ENCODE measurements around the gene KLHL12.

DNA sequence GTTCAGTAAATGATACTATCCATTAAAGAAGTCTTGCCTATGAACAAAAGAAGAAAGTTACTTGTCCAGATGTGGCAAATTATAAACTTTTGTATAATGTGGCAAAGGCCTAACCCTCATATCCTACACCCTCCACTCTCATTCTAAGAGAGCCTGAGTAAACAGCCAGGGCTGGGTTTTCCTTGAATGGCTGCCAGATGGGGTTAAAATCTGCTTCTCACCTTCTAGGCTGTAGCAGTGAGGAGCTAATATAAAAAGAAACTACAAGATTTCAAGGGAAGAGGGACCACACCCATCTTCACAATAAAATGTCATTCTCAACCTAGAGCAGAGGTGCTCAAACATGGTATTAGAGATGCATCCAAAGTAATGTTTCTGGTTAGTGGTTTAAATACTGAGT lies 47.0 kb downstream of the KLHL12 start:
- TF ChIP-seq CTCF (conservative IDR thresholded peaks at IDR 0.05; ENCODE audit: low read depth, low read length) (no peak), EZH2 (IDR thresholded peaks at IDR 0.05; ENCODE audit: borderline replicate concordance, low read depth, low read length, poor library complexity, severe bottlenecking) (no peak)
